Stimulated activated CD8-positive, alpha-beta memory T cell treated with anti-CD3 and anti-CD28 coated beads, Interleukin-4, amount 100 ng/mL, for 1 hour (primary cell): ENCODE results near the gene GPC6.
"Not testable (repeated sequence)": the region's sequence is repeated elsewhere in the genome, so short reads cannot be mapped to it uniquely, and the experiment has no call there.

Source experiments
- DNase-seq, 2 donors: peaks; one replicate each; pipeline ENCODE4 v3.0.0-alpha.2; 2020; ENCODE audit warnings: low read depth in 2 of 2, low spot score in 1 of 2

GPC6 gene

DNA sequence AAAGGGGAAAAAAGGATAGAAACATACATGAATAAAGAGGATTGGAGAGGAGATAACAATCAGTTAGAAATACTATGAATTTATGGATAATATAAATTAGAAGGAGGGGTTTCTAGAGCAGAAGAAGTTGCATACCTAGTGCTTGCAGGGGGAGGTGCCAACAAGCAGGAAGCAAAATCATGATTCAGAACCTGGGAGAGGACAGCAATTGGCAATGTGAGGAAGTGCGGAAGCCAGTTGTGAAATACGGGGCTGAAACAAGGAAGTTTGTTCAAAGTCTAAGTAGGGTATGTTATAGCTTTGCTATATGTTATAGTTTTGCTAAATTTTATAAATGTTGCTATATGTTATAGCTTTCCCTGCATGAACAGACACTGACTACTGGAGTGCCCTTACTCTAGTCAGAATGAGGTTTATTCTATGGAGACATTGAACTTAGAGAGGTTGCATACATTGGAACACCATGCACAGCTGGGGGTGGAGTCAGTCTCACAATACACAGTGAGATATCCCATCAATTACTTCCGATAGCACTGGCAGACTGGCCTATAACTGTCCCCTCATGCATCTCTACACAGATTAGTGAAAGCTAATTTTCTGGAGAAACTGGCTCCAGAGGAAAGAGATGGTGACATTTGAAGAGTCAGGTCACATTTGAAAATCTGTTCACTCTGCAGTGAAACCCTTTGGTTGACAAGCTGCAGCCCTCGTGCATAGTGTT lies 92.1 kb downstream of the GPC6 start:
- no peak for DNase-seq

DNA sequence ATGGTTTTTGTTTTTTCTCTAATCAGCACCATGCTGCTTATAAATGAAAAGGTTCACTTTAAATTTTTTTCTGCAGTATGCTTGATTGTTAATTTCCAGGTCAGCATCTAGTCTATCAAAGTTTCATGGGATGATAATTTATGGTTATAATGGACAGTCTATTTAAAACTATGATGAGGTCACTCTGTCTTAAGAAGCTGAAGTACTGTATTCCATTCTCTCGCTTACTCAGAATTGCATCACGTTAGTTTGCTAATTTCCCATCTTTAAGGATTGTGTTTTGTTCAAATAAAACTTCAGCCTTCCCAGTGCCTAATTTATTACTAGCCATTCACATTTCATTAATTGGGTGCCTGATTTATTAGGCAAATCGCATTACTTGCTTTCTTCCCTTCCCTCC lies 94.3 kb downstream of the GPC6 start:
- no peak for DNase-seq

DNA sequence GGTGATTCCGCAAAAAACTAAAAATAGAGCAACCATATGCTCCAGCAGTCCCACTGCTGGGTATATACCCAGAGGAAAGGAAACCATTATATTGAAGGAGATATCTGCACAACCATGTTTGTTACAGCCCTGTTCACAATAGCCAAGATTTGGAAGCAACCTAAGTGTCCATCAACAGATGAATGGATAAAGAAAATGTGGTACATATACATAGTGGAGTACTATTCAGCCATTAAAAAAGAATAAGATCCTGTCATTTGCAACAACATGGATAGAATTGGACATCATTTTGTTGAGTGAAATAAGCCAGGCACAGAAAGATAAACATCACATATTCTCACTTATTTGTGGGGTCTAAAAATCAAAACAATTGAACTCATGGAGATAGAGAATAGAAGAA lies 97.3 kb downstream of the GPC6 start:
- not testable (repeated sequence) for DNase-seq

DNA sequence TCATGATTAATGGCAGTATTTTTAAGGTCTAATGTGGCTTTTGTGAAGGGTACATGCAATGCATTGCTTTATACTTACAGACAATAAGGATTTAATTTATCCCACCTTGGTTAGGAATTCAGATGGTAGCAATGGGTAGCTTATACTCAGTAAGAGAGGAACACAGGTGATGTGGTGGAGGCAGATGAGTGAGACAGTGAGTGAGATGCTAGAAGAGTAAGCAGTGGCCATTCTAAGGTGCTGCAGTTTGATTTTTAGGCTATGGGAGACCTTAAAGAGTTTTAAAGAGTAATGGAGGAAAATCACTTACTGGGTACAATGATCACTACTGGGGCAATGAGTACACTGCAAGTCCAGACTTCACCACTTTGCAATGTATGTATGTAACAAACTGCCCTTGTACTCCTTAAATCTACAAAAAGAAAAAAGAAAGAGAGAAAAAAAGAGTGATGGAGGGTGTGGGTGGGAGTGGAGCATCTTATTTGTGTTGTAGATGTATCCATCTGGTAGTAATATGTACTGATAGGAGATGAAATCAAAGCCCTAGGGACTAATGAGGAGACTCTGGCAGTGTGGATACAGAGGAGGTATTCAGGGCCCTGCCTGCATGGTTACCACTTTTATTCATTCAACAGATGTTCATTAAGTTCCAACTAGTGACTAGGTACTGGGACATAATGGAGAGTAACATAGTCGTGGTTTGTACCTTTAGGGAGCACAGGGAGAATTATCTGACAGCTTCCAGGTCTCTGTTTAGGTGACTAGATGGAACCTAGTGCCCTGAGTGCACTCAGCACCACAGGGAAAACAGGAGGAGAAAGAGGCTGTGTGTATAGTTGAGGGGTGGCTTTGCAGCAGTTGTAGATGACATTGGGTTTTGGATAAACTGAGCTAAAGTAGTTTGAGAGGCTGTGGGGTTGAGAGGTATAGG lies 99.0 kb downstream of the GPC6 start:
- no peak for DNase-seq

DNA sequence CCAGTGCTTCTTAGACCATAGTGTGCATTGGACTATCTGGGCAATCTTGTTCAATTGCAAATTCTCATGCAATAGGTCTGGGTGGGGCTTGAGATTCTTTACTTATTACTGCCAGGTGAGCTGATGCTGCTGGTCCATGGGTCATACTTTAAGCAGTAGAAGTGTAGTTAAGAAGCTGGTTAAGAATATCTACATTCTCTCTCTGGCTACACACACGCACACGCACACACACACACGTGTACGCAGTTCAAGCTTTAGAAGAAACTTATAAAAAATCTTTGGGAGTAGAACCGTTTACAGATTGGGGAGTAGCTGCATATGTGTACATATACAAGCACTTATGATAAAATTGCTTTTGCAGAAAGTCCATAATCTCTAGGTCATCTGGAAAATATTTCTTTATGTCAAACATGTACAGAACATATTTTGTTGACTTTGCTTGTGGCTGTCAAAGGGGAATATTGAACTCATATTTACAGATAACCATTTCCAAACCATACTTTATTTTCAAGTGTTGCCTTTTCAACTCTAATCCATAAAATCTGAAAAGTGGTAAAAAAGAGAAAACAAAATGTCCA lies 99.7 kb downstream of the GPC6 start:
- DNase-seq, result no peak

DNA sequence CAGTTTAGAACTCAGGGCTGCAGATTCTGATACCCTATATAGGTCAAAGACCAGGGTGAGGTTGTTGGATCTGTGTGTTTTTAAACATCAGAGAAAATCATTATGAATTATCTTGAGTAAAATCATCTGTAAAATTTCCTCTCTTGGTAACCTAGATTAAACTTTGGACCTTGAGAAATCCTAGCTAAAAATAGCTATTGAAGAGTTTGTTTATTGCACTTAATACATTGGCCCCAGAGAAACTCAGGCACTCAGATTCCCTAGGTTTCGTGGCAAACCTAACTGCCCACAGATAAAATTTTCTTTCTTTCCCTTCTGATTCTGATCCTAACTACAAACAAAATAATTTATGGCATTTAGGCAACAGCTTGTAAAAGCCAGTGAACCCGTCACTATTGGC lies 102.3 kb downstream of the GPC6 start:
- no peak for DNase-seq

DNA sequence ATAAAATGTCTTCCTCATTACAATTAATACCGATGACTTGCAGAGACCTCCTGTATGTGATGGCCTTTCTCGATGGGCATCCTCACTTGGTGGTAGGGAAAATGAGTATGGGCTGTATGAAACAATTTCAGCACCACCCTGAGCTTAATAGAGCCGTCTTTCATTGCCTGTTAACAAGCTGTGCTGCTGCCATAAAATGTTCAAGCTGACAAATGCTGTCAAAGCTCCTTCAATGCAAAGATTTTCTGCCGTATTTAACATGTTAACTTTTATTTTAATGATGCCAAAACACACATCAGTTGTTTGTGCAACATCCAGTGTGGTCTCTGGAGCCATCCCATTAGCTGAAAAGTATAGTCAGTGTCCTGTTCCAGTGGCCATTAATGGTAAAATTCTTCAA lies 110.1 kb downstream of the GPC6 start:
- DNase-seq, result no peak

DNA sequence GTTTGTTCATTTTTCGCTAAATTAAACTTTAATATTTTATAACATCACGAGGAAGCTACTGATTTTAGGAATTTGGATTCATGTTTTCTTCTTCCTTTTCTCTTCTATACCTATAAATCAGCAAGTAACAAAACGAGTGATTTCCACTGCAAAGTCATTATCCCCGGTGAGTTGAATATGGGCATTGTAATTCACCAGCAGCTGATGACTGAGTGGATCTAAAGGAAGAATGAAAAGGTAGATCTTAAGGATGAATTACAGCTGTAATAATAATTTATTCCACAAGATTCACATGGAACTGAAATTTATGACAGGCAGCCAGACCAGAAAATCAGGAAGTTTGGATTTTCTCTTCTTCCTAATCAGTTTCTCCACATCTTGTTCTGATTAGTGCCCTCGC lies 111.4 kb downstream of the GPC6 start:
- DNase-seq, result no peak

DNA sequence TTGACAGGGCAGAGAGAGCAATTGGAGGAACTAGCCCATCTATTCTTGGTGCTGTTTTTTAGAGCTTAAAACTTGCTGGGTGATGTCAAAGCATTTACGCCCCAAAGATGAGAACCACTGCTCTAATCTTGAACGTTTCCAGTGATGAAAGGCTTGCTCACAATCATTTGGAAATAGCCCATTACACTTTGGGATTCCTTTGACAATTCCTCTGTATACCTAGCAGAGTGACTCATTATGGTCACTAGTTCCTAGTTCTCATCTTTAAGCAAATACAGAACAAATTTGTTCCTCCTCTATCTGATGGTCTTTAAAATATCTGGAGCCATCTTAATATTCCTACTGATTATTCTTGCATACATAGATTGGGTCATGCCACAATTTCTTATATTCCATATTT lies 112.3 kb downstream of the GPC6 start:
- no peak for DNase-seq

DNA sequence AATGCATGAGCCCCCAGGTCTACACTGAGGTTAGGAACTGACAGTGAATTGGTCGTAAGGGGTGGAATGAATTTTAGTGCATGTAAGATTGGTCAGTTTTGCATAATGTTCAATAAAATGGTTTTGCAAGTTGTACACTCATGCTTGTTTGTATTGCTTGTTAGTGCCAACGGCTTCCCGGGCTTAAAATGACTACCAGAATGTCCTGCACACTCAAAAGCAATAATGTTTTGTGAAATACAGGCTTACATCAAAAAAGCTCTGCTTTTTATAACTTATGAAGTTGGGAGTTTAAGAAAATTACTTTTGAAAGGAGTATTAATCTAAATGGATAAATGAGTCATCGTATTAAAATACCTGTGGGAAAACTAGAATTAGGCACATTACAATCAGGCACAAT lies 112.9 kb downstream of the GPC6 start:
- no peak for DNase-seq

DNA sequence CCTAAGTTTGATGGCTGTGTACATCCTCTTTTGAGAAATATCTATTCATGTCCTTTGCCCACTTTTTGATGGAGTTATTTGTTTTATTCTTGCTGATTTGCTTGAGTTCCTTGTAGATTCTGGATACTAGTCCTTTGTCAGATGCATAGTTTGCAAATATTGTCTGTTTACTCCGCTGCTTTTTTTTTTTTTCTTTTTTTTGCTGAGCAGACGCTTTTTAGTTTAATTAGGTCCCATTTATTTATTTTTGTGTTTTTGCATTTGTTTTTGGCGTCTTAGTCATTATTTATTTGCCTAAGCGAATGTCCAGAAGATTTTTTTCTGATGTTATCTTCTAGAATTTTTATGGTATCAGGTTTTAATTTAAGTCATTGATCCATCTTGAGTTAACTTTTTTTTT lies 114.9 kb downstream of the GPC6 start:
- DNase-seq, result no peak

DNA sequence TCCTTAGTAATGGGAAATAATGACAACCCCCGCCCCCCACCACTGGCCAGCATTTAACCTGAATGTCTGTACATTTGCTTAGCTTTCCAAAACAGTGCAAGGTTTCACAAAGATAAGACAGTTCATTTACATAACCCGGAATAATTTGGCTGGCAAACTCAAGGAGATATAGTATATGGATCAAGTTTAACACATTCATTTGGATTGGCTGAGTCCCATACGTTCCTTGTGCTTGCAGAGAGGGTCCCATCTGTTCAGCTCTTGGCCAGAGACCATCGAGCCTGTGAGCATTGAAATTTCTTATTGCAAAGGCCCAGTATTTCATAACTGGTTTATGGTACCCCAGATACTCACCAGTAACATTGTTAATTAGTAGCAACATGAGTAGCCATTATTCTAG lies 116.5 kb downstream of the GPC6 start:
- DNase-seq, result no peak

DNA sequence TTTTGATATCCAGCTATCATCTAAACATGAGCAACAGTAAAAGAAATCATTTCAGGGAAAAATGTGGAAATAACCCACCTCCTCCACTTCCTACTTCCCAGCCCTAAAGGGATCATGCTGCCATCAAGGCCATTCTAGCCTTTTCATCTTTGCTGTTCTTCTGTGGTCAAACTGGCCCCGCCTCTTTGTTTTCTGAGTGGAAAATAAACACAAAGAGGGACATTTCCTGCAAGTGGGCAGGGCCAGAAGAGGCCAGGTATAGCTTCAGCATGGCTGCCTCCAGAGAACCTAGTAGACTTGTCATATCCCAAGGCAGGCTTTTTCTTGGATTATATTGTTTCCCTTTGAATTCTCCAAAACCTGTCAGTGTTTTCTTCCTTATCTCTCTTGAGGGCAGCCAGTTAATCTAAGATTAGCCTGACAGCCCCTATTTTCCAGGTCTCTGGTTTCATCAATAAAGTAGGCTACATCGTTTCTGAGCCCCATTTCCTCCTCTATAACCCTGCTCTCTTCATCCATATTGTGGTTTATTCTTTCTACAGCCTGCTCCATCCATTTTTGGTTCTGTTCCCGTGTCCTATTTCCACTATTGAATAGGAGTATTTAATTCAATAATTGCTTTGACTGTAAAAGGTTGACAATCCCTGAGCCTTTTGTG lies 117.6 kb downstream of the GPC6 start:
- DNase-seq, result no peak

DNA sequence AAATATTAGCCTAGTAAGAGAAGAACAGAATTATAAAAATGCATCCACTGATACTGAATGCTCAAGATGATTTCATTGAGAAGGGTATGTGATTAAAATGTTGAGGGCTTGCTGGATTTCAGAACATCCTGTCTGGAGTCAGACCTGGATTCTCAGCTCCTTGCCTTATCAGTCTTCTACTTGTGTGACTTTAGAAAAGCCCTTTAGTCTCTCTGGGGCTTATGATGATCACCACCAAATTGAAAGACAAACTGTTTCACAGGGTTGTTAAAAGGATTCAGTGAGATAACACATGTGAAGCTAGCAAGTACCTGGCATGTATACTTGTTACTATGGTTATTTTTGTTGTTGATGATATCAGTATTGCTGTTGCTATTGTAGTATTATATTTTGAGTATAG lies 118.4 kb downstream of the GPC6 start:
- DNase-seq, result no peak

DNA sequence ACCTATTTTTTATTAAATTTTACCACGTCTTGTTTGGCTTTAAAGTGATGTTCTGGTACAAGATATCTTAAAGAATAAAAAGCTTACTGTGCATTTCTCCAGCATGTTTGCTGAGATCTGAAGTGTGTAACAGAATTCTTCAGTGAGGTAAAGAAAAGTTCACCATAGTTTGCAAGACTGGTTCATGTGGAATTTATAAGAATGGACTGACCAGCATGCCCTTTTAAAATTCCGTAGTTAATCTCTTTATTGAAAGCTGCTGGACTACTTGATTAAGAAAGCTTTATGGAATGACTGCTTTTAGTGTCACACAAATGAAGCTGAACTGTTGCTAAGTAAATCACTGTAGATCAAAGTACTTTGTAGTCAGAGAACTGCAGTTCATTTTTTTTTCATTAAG lies 119.2 kb downstream of the GPC6 start:
- DNase-seq, result no peak

DNA sequence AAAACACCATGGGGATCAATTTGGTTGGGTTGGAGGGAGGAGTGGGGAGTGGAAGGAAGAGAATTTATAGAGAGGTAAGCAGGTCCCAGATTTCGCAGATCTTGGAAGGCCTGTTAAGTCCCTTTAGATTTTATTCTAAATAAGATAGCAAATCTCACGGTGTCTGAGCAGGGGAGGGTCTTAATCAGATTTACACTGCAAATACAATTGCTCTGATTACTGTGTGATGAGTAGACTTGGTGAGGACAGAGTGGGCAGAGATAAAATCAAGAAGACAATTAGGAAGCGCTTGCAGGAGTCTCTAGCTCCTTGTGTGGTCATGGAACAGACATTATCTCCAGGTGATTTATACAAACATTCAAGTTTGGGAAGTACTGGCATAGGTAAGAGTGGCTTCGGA lies 126.0 kb downstream of the GPC6 start:
- DNase-seq, result no peak

DNA sequence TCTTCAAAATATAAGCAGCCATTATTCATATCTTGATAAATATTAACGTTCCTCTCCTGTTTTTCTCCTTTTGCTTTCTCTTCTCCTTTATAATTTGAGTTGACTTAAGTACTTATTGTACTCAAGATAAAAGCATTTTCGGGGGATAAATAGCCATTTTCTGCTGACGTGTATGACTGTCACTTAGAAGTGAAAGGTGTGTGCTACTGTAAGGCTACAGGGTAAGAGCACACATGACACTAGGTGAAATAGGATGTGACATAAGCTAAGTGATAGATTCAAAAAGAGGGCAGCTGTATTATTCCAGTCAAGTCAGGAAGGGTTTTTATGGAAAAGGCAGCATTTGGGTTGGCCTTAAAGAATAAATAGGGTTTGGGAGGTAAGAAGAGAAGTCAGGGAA lies 128.5 kb downstream of the GPC6 start:
- no peak for DNase-seq

DNA sequence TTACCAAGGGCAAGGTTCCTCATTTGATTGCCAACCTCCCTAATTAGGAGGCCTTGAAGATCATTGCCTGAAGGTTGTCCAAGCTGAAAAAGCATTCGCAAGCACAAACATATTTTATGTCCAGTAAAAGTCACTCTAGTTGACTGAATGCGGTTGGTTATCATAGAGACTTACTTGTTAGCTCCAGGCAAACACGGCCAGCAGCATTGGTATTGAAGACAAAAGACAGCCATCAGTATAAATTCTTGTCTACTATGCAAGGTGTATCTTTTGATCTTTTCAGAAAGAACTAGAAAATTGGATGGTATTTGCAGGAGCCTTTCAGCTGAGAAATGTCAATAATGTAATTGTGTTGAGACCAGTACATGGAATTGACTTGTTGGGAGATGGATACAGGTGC lies 129.9 kb downstream of the GPC6 start:
- no peak for DNase-seq

DNA sequence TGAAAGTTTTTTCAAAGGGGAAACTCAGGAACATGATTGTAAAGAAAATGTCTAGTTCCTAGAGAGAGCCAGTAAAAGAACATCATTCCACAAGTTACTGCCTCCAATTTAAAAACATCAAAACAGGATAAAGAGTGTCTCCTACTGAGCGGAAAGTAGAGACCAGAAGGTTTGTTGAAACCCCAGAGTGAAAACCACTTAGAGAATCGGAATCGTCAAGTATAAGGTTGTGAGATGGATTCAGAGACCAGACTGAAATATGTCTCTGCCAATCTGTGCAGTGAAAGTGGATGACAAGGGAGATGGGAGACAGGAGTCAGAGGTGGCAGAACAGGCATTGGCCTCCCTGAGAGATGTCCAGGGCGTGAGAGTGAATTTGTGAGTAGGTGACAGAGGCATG lies 133.4 kb downstream of the GPC6 start:
- DNase-seq, result no peak

DNA sequence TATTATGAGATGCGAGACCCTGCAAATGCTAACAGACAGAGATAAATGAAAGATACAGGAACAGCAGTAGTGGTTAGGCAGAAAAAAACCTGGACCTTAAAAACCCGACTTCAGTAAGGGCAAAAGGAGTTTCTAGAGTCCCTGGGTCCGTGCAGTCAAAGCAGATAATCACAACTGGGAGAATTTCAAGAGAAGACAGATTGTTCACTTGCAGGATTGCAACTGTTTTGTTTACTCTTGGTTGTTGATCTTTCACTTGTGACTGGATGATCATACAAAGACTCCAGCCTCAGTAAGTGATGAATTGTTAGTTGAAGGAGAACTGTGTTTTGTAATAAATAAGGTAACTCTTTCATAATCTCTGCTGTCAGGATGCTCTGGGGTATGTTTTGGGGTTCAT lies 135.1 kb downstream of the GPC6 start:
- no peak for DNase-seq

DNA sequence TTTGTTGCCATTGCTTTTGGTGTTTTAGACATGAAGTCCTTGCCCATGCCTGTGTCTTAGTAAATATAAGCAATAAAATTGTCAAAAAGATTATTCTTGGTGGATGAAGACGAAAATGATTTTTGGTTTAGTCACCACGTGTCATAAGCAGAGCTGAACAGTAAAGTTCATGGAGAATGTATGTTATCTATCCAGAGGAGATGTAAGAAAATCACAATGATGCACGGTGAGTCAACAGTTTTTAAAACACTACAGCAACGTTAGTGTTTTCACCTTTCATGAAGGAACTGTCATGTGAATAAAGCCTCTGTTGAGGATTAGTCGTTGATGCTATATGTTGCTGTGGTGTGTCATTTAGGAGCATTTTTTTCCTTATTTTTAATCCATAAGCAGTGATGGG lies 137.6 kb downstream of the GPC6 start:
- no peak for DNase-seq

DNA sequence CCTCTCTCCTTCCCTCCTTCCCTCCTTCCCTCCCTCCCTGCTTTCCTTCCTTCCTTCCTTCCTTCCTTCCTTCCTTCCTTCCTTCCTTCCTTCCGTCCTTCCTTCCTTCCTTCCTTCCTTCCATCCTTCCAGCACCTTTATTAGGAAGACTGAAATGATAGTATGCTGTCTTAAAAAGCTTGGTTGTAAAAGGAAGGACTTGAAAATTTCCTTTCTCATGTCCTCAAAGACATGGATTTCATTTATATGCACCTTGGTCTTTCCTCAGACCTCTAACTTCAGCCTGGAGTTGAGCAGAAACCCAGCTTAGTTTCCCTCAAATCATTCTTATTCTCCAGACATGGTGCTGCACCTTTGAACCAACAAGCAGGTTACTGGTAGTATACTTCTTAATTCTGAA lies 141.7 kb downstream of the GPC6 start:
- no peak for DNase-seq
